HepG2 (cell line): ENCODE measurements around the gene ITIH1. TPM values are rescaled to one million over a fixed set of nuclear protein-coding genes. Genes with fewer than 3 reads are reported as not detected.

Experiments used
- ATAC-seq: fragments of 200-7000 bp; cut with Tn5 transposase; 3 replicates; pipeline ENCODE4 v1.9.1; 2020; ENCODE audit warnings: mild to moderate bottlenecking, moderate library complexity
- BruUV-seq: library from RNA; stranded (reverse); fragments of 400-500 nt; replicated peaks from 2 replicates; lab custom pipeline; 2021; lab: Mats Ljungman, UMichigan
- CTCF ChIA-PET: fragments of 300-600 bp; formaldehyde crosslinking; extraction: SDS; loops from one replicate; lab custom pipeline; 2021; ENCODE audit warnings: low total read pairs, inconsistent platforms, low intra/inter-chr PET ratio; lab: Yijun Ruan, JAX
- POLR2A ChIA-PET: fragments of 350-600 bp; sonication (Branson Sonifier 250); formaldehyde crosslinking; loops from one replicate; lab custom pipeline; 2020; ENCODE audit warnings: antibody characterized with exemption, inconsistent platforms; lab: Yijun Ruan, JAX
- DNase-seq: peaks from one replicate; pipeline ENCODE4 v3.0.0-alpha.2; 2015; ENCODE audit warnings: low spot score
- FAIRE-seq: peaks from 3 replicates; lab custom pipeline; 2011; peaks lifted over from hg19 to GRCh38; lab: Jason Lieb, UNC
- H2AFZ ChIP-seq: one replicate; pipeline ENCODE4 v1.6.1; 2011; ENCODE audit warnings: low read length, inconsistent platforms
- H3K27ac ChIP-seq: fragments of 300-600 bp; 3 replicates; pipeline ENCODE4 v1.8.0; 2011; ENCODE audit warnings: mixed run types, mild to moderate bottlenecking, mixed read lengths, low read length, inconsistent platforms; ENCODE audit not compliant: insufficient read depth; ENCODE audit errors: extremely low read length
- H3K27me3 ChIP-seq, 2 experiments: fragments of 200-600 bp in 1 of 2; 2 replicates in 1 of 2; 3 replicates in 1 of 2; pipeline versions ENCODE4 v1.6.0 to v1.8.0; 2011; ENCODE audit warnings: low read length in 2 of 2, mild to moderate bottlenecking in 2 of 2, moderate library complexity in 2 of 2, inconsistent platforms in 1 of 2; ENCODE audit not compliant: insufficient read depth in 2 of 2, control insufficient read depth in 1 of 2
- H3K36me3 ChIP-seq, 2 experiments: fragments of 200-600 bp in 1 of 2; replicated peaks in 1 of 2; 2 replicates in 1 of 2; 3 replicates in 1 of 2; pipeline versions ENCODE4 v1.5.1 to v1.8.0; 2011; ENCODE audit warnings: low read length in 2 of 2, inconsistent platforms in 1 of 2; ENCODE audit not compliant: insufficient read depth in 2 of 2, control insufficient read depth in 1 of 2
- H3K4me1 ChIP-seq: 2 replicates; pipeline ENCODE4 v1.5.1; 2012; ENCODE audit warnings: low read length, inconsistent platforms; ENCODE audit not compliant: insufficient read depth
- H3K4me2 ChIP-seq: 2 replicates; pipeline ENCODE4 v1.6.0; 2011; ENCODE audit warnings: low read depth, low read length, inconsistent platforms
- H3K4me3 ChIP-seq, 3 experiments: fragments of 200-600 bp in 1 of 3; sonication (generic), shearing (Covaris generic) in 1 of 3; replicated peaks in 1 of 3; 2 replicates each; pipeline ENCODE4 v1.5.1; 2011 to 2016; ENCODE audit warnings: low read length in 3 of 3, inconsistent platforms in 2 of 3, low read depth in 2 of 3, mild to moderate bottlenecking in 2 of 3, control low read depth in 1 of 3, mixed read lengths in 1 of 3; ENCODE audit not compliant: insufficient read depth in 1 of 3
- H3K79me2 ChIP-seq: one replicate; pipeline ENCODE4 v1.6.1; 2011; ENCODE audit warnings: low read length, inconsistent platforms; ENCODE audit not compliant: insufficient read depth
- H3K9ac ChIP-seq: 2 replicates; pipeline ENCODE4 v1.6.0; 2011; ENCODE audit warnings: mild to moderate bottlenecking, low read depth, low read length, inconsistent platforms; ENCODE audit not compliant: insufficient read depth
- H3K9me3 ChIP-seq: 2 replicates; pipeline ENCODE4 v1.5.1; 2012; ENCODE audit warnings: mild to moderate bottlenecking, low read length
- H4K20me1 ChIP-seq: 2 replicates; pipeline ENCODE4 v1.6.0; 2011; ENCODE audit warnings: inconsistent platforms, mild to moderate bottlenecking, low read length, moderate library complexity; ENCODE audit not compliant: insufficient read depth
- ARID5B ChIP-seq: IDR thresholded peaks from 2 replicates; pipeline ENCODE4 v1.4.0; 2020; ENCODE audit warnings: mild to moderate bottlenecking, missing genetic modification reagents
- MAFF ChIP-seq: IDR thresholded peaks from 2 replicates; pipeline ENCODE4 v1.6.1; 2011; ENCODE audit warnings: low read depth, low read length, improper control_type of control experiment
- MAFK ChIP-seq, 2 experiments: IDR thresholded peaks in 1 of 2; conservative IDR thresholded peaks in 1 of 2; 2 replicates each; pipeline ENCODE4 v1.6.1; 2011; ENCODE audit warnings: improper control_type of control experiment in 2 of 2, low read length in 2 of 2
- POLR2AphosphoS5 ChIP-seq: IDR thresholded peaks from 2 replicates; pipeline ENCODE4 v1.6.1; 2012; ENCODE audit warnings: low read depth, low read length
- SOX6 ChIP-seq, 2 experiments: fragments of 450-650 bp in 1 of 2; sonication (generic) in 1 of 2; formaldehyde crosslinking in 1 of 2; IDR thresholded peaks; 2 replicates each; pipeline versions ENCODE4 v1.4.0 to v1.6.1; 2017 to 2020; ENCODE audit warnings: antibody characterized with exemption in 1 of 2, mild to moderate bottlenecking in 1 of 2, missing genetic modification reagents in 1 of 2
- ZNF276 ChIP-seq: sonication (generic); formaldehyde crosslinking; IDR thresholded peaks from 2 replicates; pipeline ENCODE4 v1.4.0; 2020; ENCODE audit warnings: mild to moderate bottlenecking, low read depth, missing genetic modification reagents
- WGBS: methylation state at CpG from one replicate; pipeline ENCODE4 v1.1.6; 2017; ENCODE audit warnings: low lambda C conversion rate; 5-methylcytosine and 5-hydroxymethylcytosine counted together
- in situ Hi-C: cut with HindIII; loops from 2 replicates; pipeline ENCODE4 v1.10.0; 2017; ENCODE audit warnings: low pct_unique_long_range_greater_than_20kb; ENCODE audit not compliant: extremely low pct_ligation_motif_present
- intact Hi-C: fragments of 100-400 bp; cut with micrococcal nuclease; formaldehyde crosslinking; loops from one replicate; pipeline ENCODE4 v1.10.0; 2022; ENCODE audit not compliant: unreplicated experiment
- polyA plus RNA-seq, 8 experiments: library from polyadenylated mRNA; depleted of rRNA in 3 of 8; stranded (reverse) in 7 of 8; unstranded in 1 of 8; fragments of >200 nt; fragmentation: Illumina TruSeq in 4 of 8; extraction: Trizol in 4 of 8; gene quantifications; 2 replicates each; pipeline versions ENCODE4 v1.2.1 to v1.2.3, GENCODE V29; 2011 to 2016; ENCODE audit warnings: low read depth in 4 of 8, missing spikeins in 1 of 8, mixed read lengths in 1 of 8; ENCODE audit not compliant: insufficient read depth in 1 of 8
- total RNA-seq, 5 experiments: library from RNA; depleted of rRNA; stranded (reverse); fragments of >200 nt; fragmentation: Illumina TruSeq; extraction: Trizol; gene quantifications; 2 replicates each; pipeline ENCODE4 v1.2.3, GENCODE V29; 2016; ENCODE audit warnings: low read depth in 1 of 5

ITIH1 gene
- total and polyA plus RNA-seq, 2 of the 13 experiments (the other 11 are each of a cell fraction or from before 2014, with no cell fraction given): 12.3 to 19.6 TPM

- TF ChIP-seq ARID5B: peak; percentile 22; the same call in 1 of the 2 replicates
- no peak for TF ChIP-seq SOX6 (IDR thresholded peaks at IDR 0.05)
- TF ChIP-seq SOX6 (CRISPR knock-in tag; IDR thresholded peaks at IDR 0.05): peak; percentile 13; the same call in 1 of the 2 replicates
- peak; percentile 68 for TF ChIP-seq MAFF
- TF ChIP-seq ZNF276 (CRISPR knock-in tag): no peak
Measured at GRCh38 chr3:52752045-52752660, 25.2 kb upstream of the ITIH1 start (continued).

GRCh38 chr3:52754373-52754772 lies 23.0 kb upstream of the ITIH1 start:
- no TSS peak for BruUV-seq
- Histone ChIP-seq H2AFZ (no peak overlapping the region), H3K4me1 (peaks cover 11% of the 10 kb centered on the region), H3K9ac (no peak overlapping the region), H3K79me2 (no peaks in the 10 kb centered on the region), H3K4me2 (no peak overlapping the region), H3K9me3 (no peaks in the 10 kb centered on the region), H3K36me3 (peaks cover 5 to 54% of the 10 kb centered on the region in 2 experiments; a peak in 3 of 5 replicates), H3K27ac (no peak overlapping the region), H3K27me3 (no peaks in the 10 kb centered on the region), H3K4me3 (no peak overlapping the region), H4K20me1 (no peaks in the 10 kb centered on the region)
- CTCF ChIA-PET: no interaction called here
- POLR2A ChIA-PET: no interaction called here
- in situ Hi-C loops (no loop called here), intact Hi-C loops (no loop called here)
- 0 out of 2 replicates have a peak, but pooled peaks have one; percentile 37 for TF ChIP-seq MAFF
- peak; percentile 25 to 68; a peak in 2 of 4 replicates for TF ChIP-seq MAFK (conservative IDR thresholded peaks at IDR 0.05 in 1 of 2, IDR thresholded peaks at IDR 0.05 in 1 of 2; ENCODE audit: low read length in 2 of 2)
- TF ChIP-seq POLR2AphosphoS5: no peak
- FAIRE-seq: no peak
- DNase-seq: no peak
- WGBS: 92% methylated on average over 4 of the region's 4 CpGs
- no peak for ATAC-seq
